HG03439 (cell line): ENCODE data around the gene BAZ2A.
"Not testable (repeated sequence)": the region's sequence is repeated elsewhere in the genome, so short reads cannot be mapped to it uniquely, and the experiment has no call there.

Source experiments
- ATAC-seq: cut with Tn5 transposase; IDR thresholded peaks from one replicate; pipeline ENCODE4 v1.9.1; 2021; ENCODE audit warnings: mild to moderate bottlenecking, moderate library complexity; ENCODE audit not compliant: unreplicated experiment

The BAZ2A gene

GRCh38 chr12:56630180-56630632, at the start of gene BAZ2A:
Gene BAZ2A, minus strand, starts transcription at chr12:56630326. Its CDS starts 12,796 bp downstream, at chr12:56617530.
- peak; percentile 64 for ATAC-seq

DNA sequence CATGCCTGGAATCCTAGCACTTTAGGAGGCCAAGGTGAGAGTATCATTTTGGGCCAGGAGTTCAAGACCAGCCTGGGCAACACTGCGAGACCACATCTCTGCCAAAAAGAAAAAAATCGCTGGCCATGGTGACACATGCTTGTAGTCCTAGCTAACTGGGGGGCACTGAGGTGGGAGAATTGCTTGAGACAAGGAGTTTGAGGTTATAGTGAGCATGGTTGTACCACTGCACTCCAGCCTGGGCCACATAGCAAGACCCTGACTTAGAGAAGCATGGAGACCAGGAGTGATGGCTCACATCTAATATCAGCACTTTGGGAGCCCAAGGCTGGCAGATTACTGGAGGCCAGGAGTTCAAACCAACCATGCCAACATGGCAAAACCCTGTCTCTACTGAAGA, 48.7 kb upstream of the BAZ2A start:
- ATAC-seq = no peak

GRCh38 chr12:56677680-56678079, 47.6 kb upstream of the BAZ2A start:
- no peak for ATAC-seq

DNA sequence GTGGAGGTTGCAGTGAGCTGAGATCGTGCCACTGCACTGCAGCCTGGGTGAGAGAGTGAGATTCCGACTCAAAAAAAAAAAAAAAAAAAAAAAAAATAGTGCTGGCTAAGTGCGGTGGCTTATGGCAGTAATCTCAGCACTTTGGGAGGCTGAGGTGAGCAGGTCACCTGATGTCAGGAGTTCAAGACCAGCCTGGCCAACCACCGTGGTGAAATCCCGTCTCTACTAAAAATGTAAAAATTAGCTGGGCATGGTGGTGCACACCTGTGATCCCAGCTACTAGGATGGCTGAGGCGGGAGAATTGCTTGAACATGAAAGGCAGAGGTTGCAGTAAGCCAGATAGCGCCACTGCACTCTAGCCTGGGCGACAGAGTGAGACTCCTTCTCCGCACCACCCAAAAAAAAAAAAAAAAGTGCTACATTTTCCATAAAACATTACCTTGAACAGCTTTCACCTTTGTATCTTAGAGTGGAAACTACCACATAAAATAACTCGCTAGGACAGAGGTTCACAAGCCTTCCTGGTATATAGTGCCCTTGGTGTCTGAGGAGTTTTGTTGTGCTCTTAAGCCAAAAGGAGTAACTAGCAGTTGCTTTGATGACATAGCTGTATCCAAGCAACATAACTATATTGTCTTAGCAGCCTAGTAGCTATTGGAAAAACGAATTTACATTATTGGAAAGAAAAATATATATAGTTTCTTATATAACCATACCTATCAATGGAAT, 46.9 kb upstream of the BAZ2A start:
- no peak for ATAC-seq

DNA sequence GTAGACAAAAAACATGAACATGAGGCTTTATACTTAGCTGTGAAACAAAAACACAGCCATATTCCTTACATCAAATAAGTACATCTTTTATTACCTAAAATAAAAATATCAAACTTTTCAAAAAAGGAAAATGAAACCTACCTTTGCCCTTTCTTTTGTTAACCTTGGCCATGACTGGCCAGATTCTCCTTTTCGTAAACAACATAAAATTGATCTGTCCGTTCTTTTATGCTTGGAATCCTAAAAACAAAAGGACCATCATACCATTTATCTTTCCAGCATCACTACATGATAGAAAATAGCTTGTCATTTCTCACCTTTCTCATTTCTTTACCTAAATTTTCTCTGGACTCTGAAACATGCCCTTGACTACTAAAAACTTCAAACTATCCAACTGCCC, 41.5 kb upstream of the BAZ2A start:
- ATAC-seq = no peak

DNA sequence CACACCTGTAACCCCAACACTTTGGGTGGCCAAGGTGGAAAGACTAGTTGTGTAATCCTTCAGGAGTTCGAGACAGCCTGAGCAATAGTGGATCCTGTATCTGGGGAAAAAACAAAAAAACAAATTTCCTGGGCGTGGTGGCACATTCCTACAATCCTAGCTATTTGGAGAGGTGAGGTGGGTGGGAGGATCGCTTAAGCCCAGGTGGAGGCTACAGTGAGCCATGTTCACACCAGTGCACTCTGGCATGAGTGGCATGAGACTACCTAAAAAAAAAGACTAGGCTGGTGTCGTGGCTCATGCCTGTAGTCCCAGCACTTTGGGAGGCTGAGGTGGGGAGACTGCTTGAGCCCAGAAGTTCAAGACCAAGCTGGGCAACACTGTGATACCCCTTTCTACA, 40.7 kb upstream of the BAZ2A start:
- no peak for ATAC-seq

GRCh38 chr12:56668197-56668457, 38.0 kb upstream of the BAZ2A start:
- no peak for ATAC-seq

DNA sequence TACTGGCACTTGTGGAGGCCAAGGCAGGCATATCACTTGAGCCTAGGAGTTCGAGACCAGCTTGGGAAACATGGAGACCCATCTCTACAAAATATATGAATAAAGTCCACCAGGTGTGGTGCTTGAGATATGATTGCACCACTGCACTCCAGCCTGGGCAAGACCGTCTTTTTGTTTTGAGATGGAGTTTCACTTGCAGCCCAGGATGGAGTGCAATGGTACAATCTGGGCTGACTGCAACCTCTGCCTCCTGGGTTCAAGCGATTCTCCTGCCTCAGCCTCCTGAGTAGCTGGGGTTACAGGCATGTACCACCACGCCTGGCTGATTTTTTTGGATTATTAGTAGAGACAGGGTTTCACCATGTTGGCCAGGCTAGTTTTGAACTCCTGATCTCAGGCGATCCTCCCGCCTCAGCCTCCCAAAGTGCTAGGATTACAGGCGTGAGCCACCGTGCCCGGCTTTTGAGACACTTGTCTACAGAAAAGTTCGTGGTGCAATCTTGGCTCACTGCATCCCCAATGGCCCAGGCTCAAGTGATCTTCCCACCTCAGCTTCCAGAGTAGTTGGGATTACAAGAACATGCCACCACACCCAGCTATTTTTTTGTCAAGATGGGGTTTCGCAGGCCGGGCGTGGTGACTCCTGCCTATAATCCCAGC, 32.0 kb upstream of the BAZ2A start:
- no peak for ATAC-seq

- ATAC-seq = no peak
Observed at GRCh38 chr12:56661560-56661959, 31.4 kb upstream of the BAZ2A start.

- no peak for ATAC-seq
Observed at GRCh38 chr12:56658921-56659320, 28.8 kb upstream of the BAZ2A start.

DNA sequence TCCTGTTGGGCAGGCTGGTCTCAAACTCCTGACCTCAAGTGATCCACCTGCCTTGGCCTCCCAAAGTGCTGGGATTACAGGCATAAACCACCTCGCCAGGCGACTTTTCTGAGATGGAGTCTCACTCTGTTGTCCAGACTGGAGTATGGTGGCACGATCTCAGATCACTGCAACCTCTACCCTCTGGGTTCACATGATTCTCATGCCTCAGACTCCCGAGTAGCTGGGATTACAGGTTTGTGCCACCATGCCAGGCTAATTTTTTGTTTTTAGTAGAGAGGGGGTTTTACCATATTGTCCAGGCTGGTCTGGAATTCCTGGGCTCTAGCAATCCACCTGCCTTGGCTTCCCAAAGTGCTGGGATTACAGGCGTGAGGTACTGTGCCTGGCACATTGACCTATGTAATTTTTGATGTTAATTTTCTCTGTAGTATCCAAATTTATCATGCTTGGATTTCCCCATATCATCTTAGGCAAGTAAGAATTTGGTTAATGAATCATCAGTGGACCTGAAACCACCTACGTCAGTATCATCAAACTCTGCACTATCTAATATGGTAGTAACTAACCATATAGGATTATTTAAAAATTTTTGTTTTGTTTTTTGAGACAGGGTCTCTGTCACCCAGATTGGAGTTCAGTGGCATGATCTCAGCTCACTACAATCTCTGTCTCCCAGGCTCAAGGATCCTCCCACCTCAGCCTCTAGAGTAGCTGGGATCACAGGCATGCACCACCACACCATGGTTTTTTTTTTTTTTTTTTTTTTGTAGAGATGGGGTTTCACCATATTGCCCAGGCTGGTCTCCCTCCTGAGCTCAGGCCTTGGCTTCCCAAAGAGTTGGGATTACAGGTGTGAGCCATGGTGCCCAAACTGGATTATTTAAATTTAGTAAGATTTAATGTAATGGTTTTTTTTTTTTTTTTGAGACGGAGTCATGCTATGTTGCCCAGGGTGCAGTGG, 27.6 kb upstream of the BAZ2A start:
- ATAC-seq = peak; percentile 44

GRCh38 chr12:56653781-56654180, 23.7 kb upstream of the BAZ2A start:
- ATAC-seq = not testable (repeated sequence)

DNA sequence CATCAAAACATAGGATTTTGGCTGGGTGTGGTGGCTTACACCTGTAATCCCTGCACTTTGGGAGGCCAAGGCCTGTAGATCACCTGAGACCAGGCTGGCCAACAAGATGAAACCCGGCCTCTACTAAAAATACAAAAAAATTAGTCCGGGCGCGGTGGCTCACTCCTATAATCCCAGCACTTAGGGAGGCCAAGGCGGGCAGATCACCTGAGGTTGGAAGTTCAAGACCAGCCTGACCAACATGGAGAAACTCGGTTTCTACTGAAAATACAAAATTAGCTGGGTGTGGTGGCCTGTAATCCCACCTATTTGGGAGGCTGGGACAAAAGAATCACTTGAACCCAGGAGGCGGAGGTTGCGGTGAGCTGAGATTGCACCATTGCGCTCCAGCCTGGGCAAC, 17.9 kb upstream of the BAZ2A start:
- not testable (repeated sequence) for ATAC-seq

DNA sequence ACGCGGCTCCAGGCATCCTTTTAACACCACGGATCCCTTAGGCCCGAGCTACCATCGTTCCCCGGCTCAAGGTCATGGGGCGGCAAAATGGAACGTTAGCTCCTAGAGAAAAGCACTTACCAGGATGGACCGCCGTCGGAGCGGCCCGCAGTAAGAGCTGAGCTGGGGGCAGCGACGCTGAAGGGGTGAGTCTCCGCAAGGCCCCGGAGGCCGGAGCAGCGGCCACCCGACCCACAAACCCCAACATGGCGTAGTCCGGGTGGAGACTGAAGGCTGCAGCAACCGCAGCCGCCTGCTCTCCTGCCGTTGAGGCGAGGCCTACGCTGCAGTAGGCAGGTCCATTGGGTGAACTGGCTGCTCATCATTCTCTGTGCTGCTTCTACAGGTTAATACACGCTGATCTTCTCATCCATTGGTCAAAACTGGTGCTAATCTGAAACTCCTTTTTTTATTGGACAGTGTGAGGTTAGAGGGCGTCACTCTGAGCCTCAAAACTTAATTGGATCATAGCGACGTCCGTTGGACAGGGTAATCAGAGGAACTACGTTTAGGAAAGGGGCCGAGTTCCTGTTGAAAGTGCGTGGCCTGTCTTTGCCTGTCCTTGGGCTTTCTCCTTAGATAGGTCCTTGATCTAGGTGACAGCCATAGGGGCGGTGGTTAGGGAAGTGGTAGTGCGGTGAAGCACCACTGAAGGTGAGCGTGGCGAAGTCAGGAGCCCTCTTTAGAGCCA, 15.8 kb upstream of the BAZ2A start, which contains the start of gene ATP5F1B:
TSS of gene ATP5F1B (minus strand) at position 268 of the 730 bp plus-strand sequence. CDS start at position 247, 21 bp downstream.
- peak; percentile 97 for ATAC-seq

DNA sequence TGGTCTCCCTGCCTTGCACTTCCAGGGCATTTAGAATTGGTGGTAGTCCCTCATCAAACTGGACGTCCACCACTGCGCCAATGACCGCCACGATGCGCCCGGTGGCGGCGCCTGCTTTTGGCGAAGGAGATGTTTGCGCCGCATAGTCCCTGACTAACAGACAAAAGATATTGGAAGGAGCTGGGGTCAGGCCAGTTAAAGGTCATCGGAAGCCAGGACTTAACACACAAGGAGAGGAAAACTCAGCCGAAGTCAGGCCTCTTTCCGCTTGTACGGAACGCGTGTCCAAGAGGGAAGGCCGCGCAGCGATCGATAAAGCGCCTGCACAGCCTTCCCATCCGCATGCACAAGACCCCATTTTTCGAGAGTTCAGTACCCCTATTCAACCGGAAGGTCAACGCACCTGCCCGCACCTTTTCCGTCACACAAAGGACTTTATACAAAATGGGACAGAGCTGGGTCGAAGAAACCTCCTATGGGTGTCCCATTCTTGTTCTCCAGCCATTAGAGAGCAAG, 15.1 kb upstream of the BAZ2A start:
- ATAC-seq = no peak

GRCh38 chr12:56644654-56645053, 14.5 kb upstream of the BAZ2A start:
- ATAC-seq = no peak

DNA sequence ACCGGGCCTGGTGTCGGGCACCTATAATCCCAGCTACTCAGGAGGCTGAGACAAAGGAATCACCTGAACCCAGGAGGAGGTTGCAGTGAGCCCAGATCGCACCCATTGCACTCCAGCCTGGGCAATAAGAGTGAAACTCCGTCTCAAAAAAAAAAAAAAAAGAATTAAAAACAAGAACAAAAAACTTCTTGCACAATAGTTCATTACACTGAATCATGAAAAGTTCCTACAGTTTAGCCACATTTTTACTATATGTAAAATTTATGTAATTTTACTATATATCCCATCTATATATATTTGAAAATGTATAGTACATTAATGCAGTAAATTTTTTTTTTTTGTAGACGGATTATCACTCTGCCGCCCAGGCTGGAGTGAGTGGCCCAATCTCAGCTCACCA, 11.1 kb upstream of the BAZ2A start:
- no peak for ATAC-seq

GRCh38 chr12:56637621-56638020, 7.5 kb upstream of the BAZ2A start:
- ATAC-seq = no peak

DNA sequence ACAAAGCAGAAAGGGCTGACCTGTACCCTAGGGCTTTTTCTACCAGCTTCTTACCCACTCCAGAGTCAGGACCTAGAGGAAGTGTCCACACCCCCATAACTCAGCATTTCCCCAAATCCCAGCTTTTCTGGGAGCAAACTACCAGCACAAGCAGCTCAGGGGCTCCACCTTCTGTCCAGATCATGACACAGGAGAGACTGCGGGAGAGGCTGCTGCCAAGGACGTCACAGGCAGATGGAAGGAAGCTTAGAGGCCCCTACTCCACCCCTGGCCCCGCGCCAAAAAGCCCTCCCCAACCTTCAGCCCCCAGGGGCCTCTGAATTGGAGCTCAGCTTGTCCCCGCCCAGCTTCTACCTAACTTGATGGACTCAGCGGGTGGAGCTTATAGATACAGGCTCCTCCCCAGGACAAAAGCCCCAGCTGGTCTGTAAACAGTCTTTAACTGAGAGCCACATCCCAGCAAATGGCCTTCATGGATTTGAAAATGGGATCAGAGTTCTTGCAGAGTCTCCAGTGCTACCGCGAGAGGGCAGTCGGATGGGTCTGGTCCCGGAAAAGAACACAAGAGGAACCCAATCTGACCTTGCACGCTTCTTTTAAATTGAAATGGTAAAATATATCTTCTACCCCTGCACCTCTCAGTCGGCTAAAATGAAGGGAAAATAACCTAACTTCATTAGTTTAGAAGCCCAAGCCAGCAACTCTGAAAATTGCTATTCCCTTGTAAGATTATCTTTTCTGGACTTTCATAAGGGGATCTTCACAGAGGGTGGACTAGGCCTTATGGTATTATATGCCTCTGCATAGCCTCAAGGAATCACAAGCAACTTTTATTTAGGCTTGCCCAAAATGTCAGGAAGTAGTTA, 6.8 kb upstream of the BAZ2A start:
- ATAC-seq = peak; percentile 52
